Measurements from ENCODE around the gene KIFC1.
"Not testable (repeated sequence)": the region's sequence is repeated elsewhere in the genome, so short reads cannot be mapped to it uniquely, and the experiment has no call there.

Gene KIFC1

GRCh38 chr6:33377171-33377570 is 14.5 kb upstream of the KIFC1 start:
- no peak for DNase-seq

DNA sequence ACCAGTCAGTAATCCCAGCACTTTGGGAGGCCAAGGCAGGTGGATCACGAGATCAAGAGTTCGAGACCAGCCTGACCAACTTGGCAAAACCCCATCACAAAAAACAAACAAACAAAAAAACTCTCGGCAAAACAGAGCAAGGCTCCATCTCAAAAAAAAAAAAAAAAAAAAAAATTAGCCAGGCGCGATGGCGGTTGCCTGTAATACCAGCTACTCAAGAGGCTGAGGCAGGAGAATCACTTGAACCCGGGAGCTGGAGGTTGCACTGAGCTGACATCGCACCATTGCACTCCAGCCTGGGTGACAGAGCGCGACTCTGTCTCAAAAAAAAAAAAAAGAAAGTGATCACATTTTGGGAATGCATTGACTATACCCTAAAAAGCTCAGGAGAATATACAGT is 12.4 kb upstream of the KIFC1 start:
- DNase-seq = not testable (repeated sequence)

DNA sequence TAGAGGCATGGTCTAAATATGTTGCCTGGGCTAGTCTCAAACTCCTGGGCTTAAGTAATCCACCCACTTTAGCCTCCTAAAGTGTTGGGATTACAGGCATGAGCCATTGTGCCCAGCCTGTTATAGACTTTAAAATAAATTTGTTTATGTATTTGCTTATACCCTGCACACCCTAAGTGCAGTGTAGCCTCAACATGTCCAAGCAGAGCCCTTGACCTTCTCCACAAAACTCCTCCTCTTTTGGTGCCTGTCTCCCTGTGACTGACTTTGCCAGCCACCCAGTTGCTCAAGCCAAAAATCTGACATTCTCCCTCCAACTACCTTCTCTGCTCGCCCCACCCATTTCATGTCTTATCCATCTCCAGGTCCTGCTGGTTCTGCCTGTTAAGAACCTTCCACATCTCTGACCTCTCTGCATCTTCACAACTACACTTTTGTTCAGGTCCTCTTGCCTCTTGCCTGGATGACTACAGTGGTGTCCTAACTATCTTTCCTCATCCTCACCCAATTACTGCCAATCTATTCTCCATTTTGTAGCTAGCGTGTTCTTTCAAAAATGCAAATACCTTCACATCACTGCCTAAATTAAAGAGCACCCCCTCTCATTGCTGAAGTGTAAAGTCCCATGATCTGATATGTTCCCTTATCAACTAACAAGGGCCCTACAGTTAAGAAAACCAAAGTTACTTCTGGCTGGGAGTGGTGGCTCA is 11.2 kb upstream of the KIFC1 start:
- DNase-seq = no peak

GRCh38 chr6:33383427-33384185 is 8.0 kb upstream of the KIFC1 start:
- DNase-seq = no peak

DNA sequence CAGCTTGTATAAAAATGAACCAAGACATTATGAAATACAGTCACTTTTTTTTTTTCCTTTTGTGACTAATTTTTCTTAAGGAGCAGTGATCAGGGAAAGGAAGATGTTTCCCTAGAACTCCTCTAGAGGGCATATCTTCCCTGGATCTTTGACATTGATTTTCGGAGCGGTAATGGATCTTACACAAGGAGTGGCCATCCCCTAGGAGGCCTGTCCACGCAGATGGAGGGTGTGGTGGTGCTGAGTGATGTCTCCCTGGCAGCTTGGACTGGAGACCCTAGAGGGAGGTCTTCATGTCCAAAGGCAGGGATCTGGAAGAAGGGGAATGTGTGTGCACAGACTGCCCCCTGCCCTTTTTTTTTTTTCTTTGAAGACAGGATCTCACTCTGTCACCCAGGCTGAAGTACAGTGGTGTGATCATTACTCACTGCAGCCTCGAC is 7.0 kb upstream of the KIFC1 start:
- DNase-seq = no peak

DNA sequence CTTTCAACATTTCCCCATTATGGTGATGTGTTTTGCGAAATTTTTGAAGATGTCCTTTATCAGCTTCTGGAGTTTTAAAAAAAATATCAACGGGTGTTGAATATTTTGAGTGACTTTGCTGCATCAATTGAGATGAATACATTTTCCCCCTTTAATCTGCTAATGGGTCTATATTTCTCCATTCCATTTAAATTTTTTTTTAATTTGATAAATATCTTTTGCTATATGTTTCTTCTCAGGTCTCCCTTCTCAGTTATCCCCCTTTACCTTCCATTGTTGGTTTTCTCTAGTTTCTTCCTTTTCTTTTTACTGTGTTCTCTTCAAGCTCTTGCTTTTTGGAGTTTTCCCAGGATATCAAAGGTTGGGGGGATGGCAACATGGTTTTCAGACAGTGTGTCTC is 1.4 kb upstream of the KIFC1 start:
- DNase-seq = no peak

GRCh38 chr6:33390767-33391277 is 801 bp upstream of the KIFC1 start:
- no peak for DNase-seq

GRCh38 chr6:33391922-33392594 is 435 bp downstream of the KIFC1 start:
- DNase-seq = no peak

GRCh38 chr6:33392595-33392948 is 949 bp downstream of the KIFC1 start:
- no peak for DNase-seq

- DNase-seq = no peak
These were observed 1.4 kb downstream of the KIFC1 start for GRCh38 chr6:33392979-33393378.

DNA sequence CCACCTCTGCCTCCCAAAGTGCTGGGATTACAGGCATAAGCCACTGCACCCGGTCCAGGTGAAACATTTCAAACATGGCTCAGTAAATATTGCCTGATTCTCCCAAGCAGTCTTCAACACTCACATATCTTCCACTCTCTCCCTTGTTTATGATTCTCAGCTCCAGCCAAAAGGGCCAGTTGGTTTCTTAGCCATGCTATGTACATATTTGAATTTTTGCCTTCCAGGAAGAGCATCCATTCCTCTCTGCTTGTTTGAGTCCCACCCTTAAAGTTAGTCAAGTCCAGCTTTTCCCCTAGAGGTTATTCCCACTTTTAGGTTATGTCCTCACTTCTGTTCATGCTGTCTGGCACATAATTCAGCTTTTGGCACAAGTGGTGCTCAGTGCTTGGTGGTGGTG is 5.9 kb downstream of the KIFC1 start:
- no peak for DNase-seq

DNA sequence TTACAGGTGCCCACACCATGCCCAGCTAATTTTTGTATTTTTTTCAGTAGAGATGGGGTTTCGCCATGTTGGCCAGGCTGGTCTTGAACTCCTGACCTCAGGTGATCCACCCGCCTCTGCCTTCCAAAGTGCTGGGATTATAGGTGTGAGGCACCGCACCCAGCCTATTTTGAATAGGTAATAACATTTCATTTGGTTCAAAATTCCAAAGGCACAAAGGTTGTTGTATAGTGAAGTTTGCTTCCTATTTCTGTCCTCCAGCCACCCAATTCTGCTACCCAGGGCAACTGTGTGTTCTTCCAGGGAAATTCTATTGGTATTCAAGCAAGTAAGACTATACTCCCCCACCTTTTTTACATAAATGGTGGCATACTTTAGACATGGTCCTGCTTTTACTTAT is 7.0 kb downstream of the KIFC1 start:
- DNase-seq = not testable (repeated sequence)

- not testable (repeated sequence) for DNase-seq
These were observed 8.3 kb downstream of the KIFC1 start for GRCh38 chr6:33399881-33400280.

GRCh38 chr6:33404884-33405283 is 13.3 kb downstream of the KIFC1 start:
- no peak for DNase-seq

- no peak for DNase-seq
These were observed 13.8 kb downstream of the KIFC1 start for GRCh38 chr6:33405386-33405940.

DNA sequence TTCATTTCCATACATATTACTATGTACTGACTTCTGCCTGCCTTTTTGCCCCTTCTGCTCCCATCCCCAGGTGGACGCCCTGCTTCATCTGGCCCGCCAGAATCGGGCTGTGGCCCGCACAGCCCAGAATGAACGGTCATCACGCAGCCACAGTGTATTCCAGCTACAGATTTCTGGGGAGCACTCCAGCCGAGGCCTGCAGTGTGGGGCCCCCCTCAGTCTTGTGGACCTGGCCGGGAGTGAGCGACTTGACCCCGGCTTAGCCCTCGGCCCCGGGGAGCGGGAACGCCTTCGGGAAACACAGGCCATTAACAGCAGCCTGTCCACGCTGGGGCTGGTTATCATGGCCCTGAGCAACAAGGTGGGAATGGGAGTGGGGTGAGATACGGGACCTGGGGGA is 14.5 kb downstream of the KIFC1 start:
- no peak for DNase-seq

GRCh38 chr6:33407132-33407718 is 15.6 kb downstream of the KIFC1 start:
- no peak for DNase-seq

DNA sequence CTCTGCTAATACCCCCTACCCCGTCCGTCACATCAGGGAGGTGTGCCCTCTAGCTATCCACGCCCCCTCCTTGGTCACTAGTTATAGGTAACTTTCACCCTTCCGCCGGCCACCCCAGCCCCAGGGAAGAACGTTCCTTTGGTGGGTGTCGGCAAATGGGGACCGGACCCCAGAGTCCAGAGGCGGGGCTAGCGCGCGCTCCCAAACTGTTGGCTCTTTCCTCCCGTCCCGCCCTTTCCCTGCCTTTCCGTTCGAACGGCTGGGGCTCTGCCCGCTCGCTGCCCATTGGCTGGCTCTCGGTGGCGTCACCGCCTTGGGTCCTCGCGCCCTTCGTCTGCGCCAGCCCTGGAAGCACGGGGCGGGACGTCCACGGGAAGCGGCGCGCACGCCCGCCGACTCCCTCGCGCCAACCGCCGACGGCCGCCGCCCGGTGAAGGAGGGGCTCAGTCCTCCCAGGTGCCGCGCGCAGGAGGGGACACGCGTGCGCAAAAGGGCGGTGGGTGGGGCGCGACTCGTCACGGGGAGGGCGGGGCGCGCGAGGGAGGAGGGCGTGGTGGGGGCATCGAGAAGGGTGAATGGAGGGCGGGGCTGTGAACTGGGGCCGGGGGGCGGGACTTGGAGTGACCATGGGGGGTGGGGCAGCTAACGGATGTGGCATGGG is 18.6 kb downstream of the KIFC1 start:
- DNase-seq = peak; percentile 78

GRCh38 chr6:33410711-33411631 is 19.3 kb downstream of the KIFC1 start, which contains the start of gene PHF1:
TSS of gene PHF1 (plus strand) at chr6:33411014. CDS start at chr6:33412264, 1,250 bp downstream.
- no peak for DNase-seq

DNA sequence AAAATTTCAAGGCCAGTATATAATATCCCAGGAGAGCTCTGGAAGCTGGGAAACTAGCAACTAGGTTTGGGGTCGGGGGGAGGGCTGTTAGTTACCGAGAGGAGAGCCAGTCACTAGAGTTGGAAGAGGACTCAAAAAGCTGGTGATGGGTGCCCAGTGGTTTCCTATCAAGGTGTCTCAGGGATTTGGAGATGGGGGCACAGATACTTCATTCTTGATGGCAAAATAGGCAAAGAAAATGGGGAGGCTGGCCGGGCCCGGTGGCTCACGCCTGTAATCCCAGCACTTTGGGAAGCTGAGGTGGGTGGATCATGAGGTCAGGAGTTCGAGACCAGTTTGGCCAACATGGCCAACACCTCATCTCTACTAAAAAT is 20.0 kb downstream of the KIFC1 start:
- no peak for DNase-seq

All from NCI-H1436 treated with DMSO at 0.1 percent for 48 hours (cell line).